HG03066 (cell line): ENCODE results near the gene RAB4A.

Experiments
- ATAC-seq: cut with Tn5 transposase; IDR thresholded peaks from one replicate; pipeline ENCODE4 v1.9.1; 2021; ENCODE audit warnings: low read depth; ENCODE audit not compliant: unreplicated experiment

RAB4A gene

GRCh38 chr1:229328598-229329362, 57.9 kb downstream of the RAB4A start:
- no peak for ATAC-seq

- no peak for ATAC-seq
These were observed 63.4 kb downstream of the RAB4A start for GRCh38 chr1:229334269-229334668.

GRCh38 chr1:229334716-229335115, 63.8 kb downstream of the RAB4A start:
- no peak for ATAC-seq

DNA sequence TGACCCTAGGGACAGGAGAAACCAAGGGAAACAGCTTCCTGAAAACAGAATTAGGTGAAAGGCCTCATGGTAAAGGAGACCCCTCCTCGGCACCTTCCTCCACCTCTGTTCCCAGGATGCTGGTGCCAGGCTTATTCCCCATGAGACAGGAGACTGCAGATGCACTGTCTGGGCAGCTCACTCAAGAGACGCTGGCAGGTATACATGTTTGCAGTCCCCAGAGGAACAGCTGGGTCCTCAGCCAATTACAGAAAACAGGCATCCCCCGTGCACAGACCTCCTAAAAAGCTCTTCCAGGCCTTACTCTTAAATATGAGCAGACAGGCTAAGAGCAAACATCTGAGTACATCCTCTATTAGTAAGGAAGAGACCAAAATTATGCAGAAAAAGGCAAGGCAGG, 65.4 kb downstream of the RAB4A start:
- ATAC-seq, result no peak

DNA sequence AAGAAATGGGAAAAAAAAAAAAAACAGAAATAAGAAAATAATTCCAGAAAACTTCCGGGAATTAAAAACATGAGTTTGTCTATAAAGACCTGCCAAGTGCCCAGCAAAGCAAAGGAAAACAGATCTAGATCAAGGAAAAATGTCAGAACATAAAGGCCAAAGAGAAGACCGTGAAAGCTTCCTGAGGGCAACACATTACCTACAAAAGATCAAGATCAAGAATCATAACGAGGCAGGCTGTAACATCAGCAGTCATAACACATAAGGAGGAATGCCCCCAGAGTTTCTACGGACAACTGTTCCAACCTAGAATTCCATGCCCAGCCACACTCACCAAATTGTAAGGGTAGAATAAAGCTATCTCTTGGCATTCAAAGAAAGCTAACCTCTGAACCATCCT, 68.2 kb downstream of the RAB4A start:
- no peak for ATAC-seq

DNA sequence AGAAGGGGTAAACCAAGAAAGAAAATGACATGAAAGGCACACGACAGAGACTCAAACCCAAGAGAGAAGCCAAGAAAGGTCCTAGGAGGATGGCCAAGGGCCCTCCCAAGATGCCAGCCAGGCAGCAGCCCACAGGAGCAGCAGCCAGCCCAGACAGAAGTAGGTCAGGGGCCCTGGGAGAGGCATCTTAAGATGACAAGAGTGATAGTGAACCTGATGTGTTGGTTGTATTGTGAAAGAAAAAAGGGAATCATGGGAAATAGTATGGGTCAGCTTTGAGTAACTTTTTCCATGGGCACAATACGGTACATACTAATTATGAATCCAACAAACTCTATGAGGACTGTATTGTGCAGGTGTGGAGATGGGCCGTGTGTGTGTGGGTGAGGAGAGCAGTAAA, 68.6 kb downstream of the RAB4A start:
- ATAC-seq, result no peak

GRCh38 chr1:229340496-229340895, 69.6 kb downstream of the RAB4A start:
- ATAC-seq, result no peak

DNA sequence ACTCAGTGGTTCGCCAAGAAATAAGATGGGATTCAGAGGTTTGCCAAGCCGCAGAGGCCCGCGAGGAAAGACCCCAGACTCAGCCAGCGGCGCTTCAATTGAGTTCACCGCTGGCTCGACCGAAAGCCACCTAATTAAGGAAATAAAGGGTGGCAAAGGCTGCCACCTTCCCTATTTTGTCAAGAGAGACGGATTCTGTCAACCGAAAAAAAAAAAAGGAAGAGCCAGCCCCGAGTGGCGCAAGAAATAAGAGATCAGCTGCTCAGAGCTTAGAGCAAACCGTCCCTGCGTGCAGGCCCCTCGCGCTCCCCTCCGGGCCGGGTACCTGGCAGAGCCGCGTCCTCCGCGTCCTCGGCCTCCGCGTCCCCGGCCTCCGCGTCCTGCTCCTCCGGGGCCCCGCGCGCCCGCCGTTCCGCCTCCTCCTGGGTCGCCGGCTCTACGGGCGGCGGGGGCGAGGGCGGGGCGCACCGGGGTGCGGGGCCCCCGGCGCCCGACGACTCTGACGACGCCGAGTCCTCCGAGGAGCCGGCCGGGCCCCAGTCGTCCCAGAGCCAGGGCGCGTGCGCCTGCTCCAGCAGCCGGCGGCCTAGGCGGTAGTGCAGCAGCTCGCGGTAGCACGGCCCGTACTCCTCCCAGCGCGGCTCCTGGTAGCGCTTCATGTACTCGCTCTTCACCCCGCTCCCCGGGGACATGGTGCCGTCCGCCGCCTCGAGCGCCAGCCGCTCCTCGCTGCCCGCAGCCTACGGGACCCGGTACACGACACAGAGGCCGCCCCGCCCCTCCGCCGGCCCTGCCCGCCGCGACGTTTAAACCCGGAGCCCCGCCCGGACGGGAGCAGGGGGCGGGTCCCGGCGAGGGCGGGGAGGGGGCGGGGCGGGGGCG, 71.1 kb downstream of the RAB4A start:
- ATAC-seq, result peak; percentile 56

DNA sequence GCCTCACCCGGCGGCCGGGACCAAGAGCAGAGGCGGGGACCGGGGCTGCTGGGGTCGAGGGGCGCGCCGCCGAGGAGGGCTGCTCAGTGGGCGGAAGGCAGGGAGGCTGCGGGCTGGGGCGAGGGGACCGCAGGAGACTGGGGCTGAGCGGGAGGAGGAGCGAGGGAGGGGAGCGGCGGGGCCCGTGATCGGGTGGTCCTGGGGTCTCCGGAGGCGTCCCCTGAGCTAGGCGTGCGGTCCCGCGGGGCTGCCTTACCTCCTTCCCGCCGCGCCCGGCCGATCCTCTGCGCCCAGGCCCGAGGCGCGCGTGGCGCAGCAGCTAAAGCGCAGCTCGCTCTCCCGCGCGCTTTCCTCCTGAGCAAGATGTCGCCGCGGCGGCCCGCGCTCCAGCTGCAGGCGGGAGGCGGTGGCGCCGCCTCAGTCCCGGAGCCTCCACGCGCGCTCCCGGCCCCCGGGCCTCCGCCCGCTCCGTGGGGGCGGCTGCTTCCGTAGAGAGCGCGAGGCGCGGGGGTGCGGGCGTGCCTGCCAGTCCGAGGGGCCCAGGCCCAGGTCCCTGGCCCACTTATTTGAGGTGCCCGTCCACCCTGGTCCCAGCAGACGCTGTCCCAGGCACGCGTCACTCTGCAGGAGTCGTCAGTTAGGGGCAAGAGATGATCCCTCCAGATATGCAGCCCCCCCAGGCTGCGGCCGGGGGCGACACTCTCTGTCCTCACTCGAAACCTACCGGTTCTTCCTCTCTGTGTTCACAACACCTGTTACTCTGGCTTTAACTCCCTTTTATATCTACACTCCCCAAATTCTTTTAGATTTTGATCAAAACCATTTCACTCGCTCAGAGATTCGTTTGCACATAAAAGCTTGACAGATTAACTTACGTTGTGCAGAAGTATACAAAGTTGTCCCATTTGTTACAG, 72.0 kb downstream of the RAB4A start, which contains the start of gene CCSAP:
TSS of gene CCSAP (minus strand) at position 392 of the 914 bp plus-strand sequence. CDS start 582 bp downstream, outside the sequence.
- ATAC-seq, result peak; percentile 41

- no peak for ATAC-seq
These were observed 73.2 kb downstream of the RAB4A start for GRCh38 chr1:229344139-229344538.

GRCh38 chr1:229344937-229345684, 74.2 kb downstream of the RAB4A start:
- no peak for ATAC-seq

DNA sequence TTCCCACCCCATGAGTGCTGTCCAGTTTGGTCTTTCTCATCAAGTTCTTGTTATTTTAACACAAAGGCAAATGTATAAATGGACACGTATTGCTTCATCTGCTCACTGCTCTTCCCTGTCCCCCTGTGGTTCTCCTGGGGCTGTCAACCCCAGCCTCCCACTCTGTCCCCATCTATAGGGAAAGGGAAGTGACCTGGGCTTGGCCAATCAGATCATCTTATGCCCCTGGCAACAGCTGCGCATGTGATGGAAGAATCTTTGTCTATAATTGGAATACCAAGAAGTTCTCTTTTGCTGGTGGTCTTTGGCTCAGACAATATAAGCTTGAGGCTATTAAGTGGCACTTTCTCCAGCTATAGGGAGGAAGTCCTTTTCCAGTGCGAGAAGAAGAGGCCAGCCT, 76.6 kb downstream of the RAB4A start:
- ATAC-seq, result no peak

GRCh38 chr1:229349463-229350385, 78.8 kb downstream of the RAB4A start:
- no peak for ATAC-seq

GRCh38 chr1:229352975-229353374, 82.1 kb downstream of the RAB4A start:
- ATAC-seq, result no peak

- no peak for ATAC-seq
These were observed 83.3 kb downstream of the RAB4A start for GRCh38 chr1:229354226-229354625.
